Muscle of leg (tissue), 11 donors: ENCODE results near the gene MTHFD2. TPM values are rescaled to one million over a fixed set of nuclear protein-coding genes. Genes with fewer than 3 reads are reported as not detected.
"Not testable (repeated sequence)": the region's sequence is repeated elsewhere in the genome, so short reads cannot be mapped to it uniquely, and the experiment has no call there.

Experiments used
- DNase-seq: peaks from one replicate; pipeline ENCODE4 v3.0.0; 2013
- H3K27ac ChIP-seq: one replicate; pipeline ENCODE4 v1.5.1; 2013; ENCODE audit warnings: mild to moderate bottlenecking, low read length, control low read depth
- H3K27me3 ChIP-seq: one replicate; pipeline ENCODE4 v1.6.1; 2013; ENCODE audit warnings: low read length; ENCODE audit not compliant: control insufficient read depth, insufficient read depth
- H3K36me3 ChIP-seq: one replicate; pipeline ENCODE4 v1.6.1; 2013; ENCODE audit warnings: low read length; ENCODE audit not compliant: control insufficient read depth, insufficient read depth
- H3K4me1 ChIP-seq: one replicate; pipeline ENCODE4 v1.6.1; 2013; ENCODE audit warnings: low read length; ENCODE audit not compliant: control insufficient read depth, insufficient read depth
- H3K4me3 ChIP-seq: one replicate; pipeline ENCODE4 v1.5.1; 2013; ENCODE audit warnings: low read length, control low read depth
- H3K9me3 ChIP-seq: replicated peaks from 2 replicates; pipeline ENCODE4 v1.6.1; 2013; ENCODE audit warnings: low read depth, low read length; ENCODE audit not compliant: control insufficient read depth
- WGBS: methylation state at CpG from one replicate; pipeline ENCODE4 v1.1.5; 2013; ENCODE audit warnings: missing lambda C conversion rate; ENCODE audit not compliant: insufficient coverage; 5-methylcytosine and 5-hydroxymethylcytosine counted together
- polyA plus RNA-seq, 8 donors: library from polyadenylated mRNA; unstranded; fragments of 120-200 nt; gene quantifications; one replicate each; pipeline versions ENCODE4 v1.2.1 to v1.2.3, GENCODE V29; 2013; ENCODE audit warnings: inconsistent platforms in 1 of 8, low replicate concordance in 1 of 8; ENCODE audit not compliant: insufficient read length in 8 of 8, insufficient read depth in 1 of 8
- total RNA-seq: library from RNA; stranded (reverse); fragments of 120-200 nt; gene quantifications from one replicate; pipeline ENCODE4 v1.2.4, GENCODE V29; 2013

MTHFD2 gene
- total and polyA plus RNA-seq, 9 donors, result 25.6 to 42.6 (median 31.7) TPM

GRCh38 chr2:74177696-74178095 lies 20.7 kb upstream of the MTHFD2 start:
- H3K36me3 ChIP-seq, result peaks cover 3% of the 10 kb centered on the region
- peaks cover 9% of the 10 kb centered on the region for H3K4me1 ChIP-seq
- no peak for DNase-seq
- peak overlapping the region; percentile 97 for H3K27ac ChIP-seq
- no peaks in the 10 kb centered on the region for H3K27me3 ChIP-seq
- peak overlapping the region; percentile 93 for H3K4me3 ChIP-seq
- no peaks in the 10 kb centered on the region for H3K9me3 ChIP-seq

GRCh38 chr2:74178211-74179062 lies 20.0 kb upstream of the MTHFD2 start, which contains the start of gene MOB1A:
MOB1A (minus strand) TSS chr2:74178879; CDS start chr2:74178674, 205 bp downstream.
- WGBS, result under 1% methylated on average over 75 of the region's 84 CpGs
- no peaks in the 10 kb centered on the region for H3K27me3 ChIP-seq
- peaks cover 3% of the 10 kb centered on the region for H3K36me3 ChIP-seq
- H3K4me3 ChIP-seq, result peak within 1 kb of the TSS; percentile 93
- H3K27ac ChIP-seq, result peak within 1 kb of the TSS; percentile 97
- H3K4me1 ChIP-seq, result peaks cover 9% of the 10 kb centered on the region
- peak; percentile 99 for DNase-seq
- H3K9me3 ChIP-seq, result no peaks in the 10 kb centered on the region

GRCh38 chr2:74179063-74179865 lies 19.2 kb upstream of the MTHFD2 start:
- no peak for DNase-seq
- Histone ChIP-seq H3K27ac (peak overlapping the region; percentile 97), H3K9me3 (no peaks in the 10 kb centered on the region), H3K4me3 (peak overlapping the region; percentile 93), H3K4me1 (peaks cover 9% of the 10 kb centered on the region), H3K27me3 (no peaks in the 10 kb centered on the region), H3K36me3 (peaks cover 3% of the 10 kb centered on the region)
- WGBS, result 46% methylated on average over 12 of the region's 25 CpGs

- no peak overlapping the region for H3K27ac ChIP-seq
Observed at GRCh38 chr2:74181739-74182138, 16.7 kb upstream of the MTHFD2 start.

GRCh38 chr2:74183878-74184277 lies 14.5 kb upstream of the MTHFD2 start:
- Histone ChIP-seq H3K4me1 (peaks cover 4% of the 10 kb centered on the region), H3K9me3 (no peaks in the 10 kb centered on the region), H3K27me3 (no peaks in the 10 kb centered on the region), H3K36me3 (no peaks in the 10 kb centered on the region), H3K4me3 (no peak overlapping the region), H3K27ac (no peak overlapping the region)
- no peak for DNase-seq
- 88% methylated on average over 1 of the region's 2 CpGs for WGBS

More at GRCh38 chr2:74181739-74182138, 16.7 kb upstream of the MTHFD2 start:
- WGBS, result 11% methylated on average over 5 of the region's 7 CpGs
- Histone ChIP-seq H3K4me1 (peaks cover 9% of the 10 kb centered on the region), H3K4me3 (no peak overlapping the region), H3K36me3 (peaks cover 2% of the 10 kb centered on the region), H3K27me3 (no peaks in the 10 kb centered on the region), H3K9me3 (no peaks in the 10 kb centered on the region)
- DNase-seq, result peak; percentile 83

GRCh38 chr2:74186038-74186437 lies 12.4 kb upstream of the MTHFD2 start:
- DNase-seq, result peak; percentile 63
- Histone ChIP-seq H3K4me3 (no peak overlapping the region), H3K4me1 (no peaks in the 10 kb centered on the region), H3K27ac (peak overlapping the region; percentile 3), H3K27me3 (no peaks in the 10 kb centered on the region), H3K36me3 (no peaks in the 10 kb centered on the region), H3K9me3 (no peaks in the 10 kb centered on the region)
- 87% methylated on average over 8 of the region's 9 CpGs for WGBS

GRCh38 chr2:74186706-74187105 lies 11.7 kb upstream of the MTHFD2 start:
- not testable (repeated sequence) for H3K27me3 ChIP-seq, DNase-seq, H3K27ac ChIP-seq, H3K36me3 ChIP-seq, H3K4me1 ChIP-seq, H3K4me3 ChIP-seq, H3K9me3 ChIP-seq
- 92% methylated on average over 8 of the region's 15 CpGs for WGBS

- peak; percentile 29 for DNase-seq
- 60% methylated on average over 6 of the region's 6 CpGs for WGBS
- no peaks in the 10 kb centered on the region for H3K9me3 ChIP-seq
- no peak overlapping the region for H3K27ac ChIP-seq
- H3K4me3 ChIP-seq, result no peak overlapping the region
- no peaks in the 10 kb centered on the region for H3K4me1 ChIP-seq
- no peaks in the 10 kb centered on the region for H3K36me3 ChIP-seq
- H3K27me3 ChIP-seq, result peaks cover 6% of the 10 kb centered on the region
Observed at GRCh38 chr2:74188018-74188601, 10.3 kb upstream of the MTHFD2 start.

GRCh38 chr2:74188696-74189095 lies 9.7 kb upstream of the MTHFD2 start:
- Histone ChIP-seq H3K36me3 (no peaks in the 10 kb centered on the region), H3K9me3 (no peaks in the 10 kb centered on the region), H3K27me3 (peaks cover 8% of the 10 kb centered on the region), H3K4me3 (no peak overlapping the region), H3K4me1 (no peaks in the 10 kb centered on the region), H3K27ac (no peak overlapping the region)
- DNase-seq, result no peak
- 67% methylated on average over 1 of the region's 3 CpGs for WGBS
